Epithelial cell of esophagus (primary cell): Measurements from ENCODE around the gene KIF26B.

Experiments
- DNase-seq: peaks from one replicate; pipeline ENCODE4 v3.0.0; 2010; ENCODE audit warnings: low read depth
- H3K4me3 ChIP-seq: 2 replicates; pipeline ENCODE4 v1.5.1; 2011; ENCODE audit warnings: mild to moderate bottlenecking, low read length, control low read depth
- TF ChIP-seq, protein P1 (sequence below): IDR thresholded peaks from 2 replicates; pipeline ENCODE4 v1.5.1; 2011; ENCODE audit warnings: low read depth, mild to moderate bottlenecking, low read length, control low read depth, inconsistent platforms; ENCODE audit not compliant: insufficient read depth; ENCODE audit errors: missing control alignments

The KIF26B gene

DNA sequence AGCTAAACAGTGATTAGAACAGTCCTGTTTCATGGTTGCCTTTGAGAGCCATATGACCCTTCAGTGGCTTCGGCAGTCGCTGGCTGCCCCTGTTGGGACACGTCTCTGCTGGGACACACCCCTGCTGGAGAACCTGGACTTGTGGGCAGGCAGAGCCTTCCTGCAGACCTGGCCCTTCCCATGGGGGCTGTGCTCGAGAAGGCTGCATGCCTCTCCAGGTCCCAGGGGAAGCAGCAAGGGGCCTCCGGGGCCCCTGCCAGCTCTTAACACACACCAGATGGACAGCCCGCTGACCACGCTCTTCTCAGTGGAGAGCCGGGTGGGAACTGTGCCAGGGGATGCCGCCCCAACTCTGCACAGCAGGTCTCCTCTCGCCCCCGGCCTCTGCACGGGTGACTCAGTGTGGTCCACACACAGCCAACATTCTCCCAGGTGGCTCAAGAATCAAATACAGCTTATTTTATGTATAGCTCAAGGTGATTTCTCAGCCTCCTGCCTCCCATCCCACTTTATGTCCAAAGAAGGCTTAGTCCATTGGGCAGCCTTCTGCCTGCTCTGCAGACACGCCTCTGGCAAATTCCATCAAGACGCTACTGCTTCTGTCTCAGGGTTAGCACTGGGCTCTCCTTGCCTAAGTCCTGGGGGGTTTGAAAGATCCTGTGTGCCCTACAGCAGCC, 450.8 kb downstream of the KIF26B start:
- DNase-seq, result no peak
- TF ChIP-seq, protein P1, sequence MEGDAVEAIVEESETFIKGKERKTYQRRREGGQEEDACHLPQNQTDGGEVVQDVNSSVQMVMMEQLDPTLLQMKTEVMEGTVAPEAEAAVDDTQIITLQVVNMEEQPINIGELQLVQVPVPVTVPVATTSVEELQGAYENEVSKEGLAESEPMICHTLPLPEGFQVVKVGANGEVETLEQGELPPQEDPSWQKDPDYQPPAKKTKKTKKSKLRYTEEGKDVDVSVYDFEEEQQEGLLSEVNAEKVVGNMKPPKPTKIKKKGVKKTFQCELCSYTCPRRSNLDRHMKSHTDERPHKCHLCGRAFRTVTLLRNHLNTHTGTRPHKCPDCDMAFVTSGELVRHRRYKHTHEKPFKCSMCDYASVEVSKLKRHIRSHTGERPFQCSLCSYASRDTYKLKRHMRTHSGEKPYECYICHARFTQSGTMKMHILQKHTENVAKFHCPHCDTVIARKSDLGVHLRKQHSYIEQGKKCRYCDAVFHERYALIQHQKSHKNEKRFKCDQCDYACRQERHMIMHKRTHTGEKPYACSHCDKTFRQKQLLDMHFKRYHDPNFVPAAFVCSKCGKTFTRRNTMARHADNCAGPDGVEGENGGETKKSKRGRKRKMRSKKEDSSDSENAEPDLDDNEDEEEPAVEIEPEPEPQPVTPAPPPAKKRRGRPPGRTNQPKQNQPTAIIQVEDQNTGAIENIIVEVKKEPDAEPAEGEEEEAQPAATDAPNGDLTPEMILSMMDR, result no peak
- no peak overlapping the region for H3K4me3 ChIP-seq

DNA sequence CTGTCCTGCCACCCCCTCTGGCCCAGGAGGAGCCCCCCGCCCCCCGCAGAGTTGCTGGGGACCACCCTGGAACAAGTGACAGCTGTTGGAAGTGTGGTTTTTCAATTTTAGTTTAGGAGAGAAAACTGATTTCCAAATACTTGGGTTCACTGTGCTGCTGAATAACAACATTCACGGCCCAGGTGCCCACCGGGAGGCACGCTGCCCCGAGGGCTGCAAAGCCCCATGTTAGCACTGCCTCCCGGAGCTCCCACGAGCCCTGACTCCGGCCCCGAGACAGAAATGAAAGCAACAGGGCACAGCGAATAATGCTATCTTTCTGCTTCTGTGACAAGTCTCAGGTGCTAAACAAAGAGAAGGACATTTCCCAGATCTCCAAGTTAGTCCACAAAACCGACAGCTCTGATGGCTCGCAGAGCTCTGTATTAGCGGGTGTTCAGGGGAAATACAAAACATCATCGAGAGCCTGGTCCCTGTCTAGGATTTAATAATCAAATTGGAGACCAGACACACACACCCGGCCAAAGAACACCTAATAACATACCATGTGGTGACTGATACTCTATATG, 451.5 kb downstream of the KIF26B start:
- TF ChIP-seq, protein P1, result no peak
- no peak for DNase-seq
- no peak overlapping the region for H3K4me3 ChIP-seq

DNA sequence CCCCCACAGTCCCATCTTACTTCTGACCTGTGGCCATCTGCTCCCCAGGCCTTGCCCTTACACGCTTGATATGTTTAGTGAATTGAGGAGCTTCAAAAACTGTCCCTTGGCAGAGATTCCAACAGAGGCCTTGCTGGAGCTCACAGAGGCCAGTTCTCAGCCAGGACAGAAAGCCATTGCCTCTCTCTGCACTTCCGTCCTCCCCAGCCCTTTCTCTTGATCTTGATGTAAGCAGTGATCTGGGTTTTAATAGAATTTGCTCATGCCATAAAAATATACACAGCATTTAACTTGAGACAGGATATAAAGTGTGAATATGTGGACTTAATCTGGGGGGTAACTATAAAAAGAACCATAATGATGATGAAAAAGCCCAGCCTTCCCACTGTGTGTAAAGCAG, 453.5 kb downstream of the KIF26B start:
- H3K4me3 ChIP-seq, result no peak overlapping the region
- no peak for DNase-seq
- TF ChIP-seq, protein P1, result no peak

DNA sequence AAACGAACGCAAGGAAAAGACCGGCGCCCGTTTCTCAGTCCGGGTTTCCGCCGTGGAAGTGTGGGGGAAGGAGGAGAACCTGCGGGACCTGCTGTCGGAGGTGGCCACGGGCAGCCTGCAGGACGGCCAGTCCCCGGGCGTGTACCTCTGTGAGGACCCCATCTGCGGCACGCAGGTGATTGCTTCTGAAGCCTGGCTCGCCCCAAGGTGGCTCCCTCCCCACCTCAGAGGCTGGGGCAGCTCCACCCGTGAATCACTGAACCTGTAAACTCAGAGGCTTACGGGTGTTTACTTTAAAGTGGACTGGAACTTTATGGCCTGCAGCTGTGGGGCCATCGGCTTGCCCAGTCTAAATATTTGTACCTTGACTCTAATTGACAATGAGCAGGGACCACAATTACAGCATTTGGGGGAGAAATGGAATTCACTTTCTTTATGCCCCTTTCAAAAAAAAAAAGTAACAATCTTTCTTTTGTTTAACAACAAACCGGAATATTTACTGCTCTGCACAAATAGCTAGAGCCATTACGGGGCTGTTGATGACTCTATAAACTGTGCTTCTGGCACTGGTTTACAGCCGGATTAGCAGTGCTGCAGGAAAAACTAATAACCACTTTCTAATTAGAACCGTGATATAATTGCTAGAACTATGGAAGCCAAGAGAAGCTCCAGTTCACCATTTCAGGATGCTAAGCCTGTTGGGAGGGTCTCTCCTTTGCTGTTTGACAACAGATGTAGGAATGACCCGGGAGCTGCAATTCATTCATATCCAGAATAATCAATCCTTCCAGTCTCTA, 454.8 kb downstream of the KIF26B start:
- H3K4me3 ChIP-seq, result no peak overlapping the region
- no peak for DNase-seq
- TF ChIP-seq, protein P1, result no peak

DNA sequence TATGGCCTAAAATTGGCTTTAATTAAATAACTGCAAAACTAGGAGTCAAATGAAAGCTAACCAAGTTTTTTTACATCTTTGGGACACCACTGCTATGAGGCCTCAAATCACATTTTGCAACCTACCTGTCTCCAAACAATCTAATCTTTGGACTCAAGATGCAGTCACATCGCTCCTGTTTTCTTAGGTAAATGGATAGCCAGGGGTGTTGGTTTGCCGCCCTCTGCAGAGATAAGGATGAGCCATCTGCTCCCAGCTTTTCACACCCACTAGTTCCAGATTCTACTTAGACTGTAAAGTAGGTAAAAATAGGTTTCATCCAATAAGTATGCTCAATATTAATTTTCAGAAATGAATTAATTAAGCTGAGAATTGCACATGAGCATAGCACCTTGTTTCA, 456.5 kb downstream of the KIF26B start:
- DNase-seq, result no peak
- H3K4me3 ChIP-seq, result no peak overlapping the region
- TF ChIP-seq, protein P1, result no peak

DNA sequence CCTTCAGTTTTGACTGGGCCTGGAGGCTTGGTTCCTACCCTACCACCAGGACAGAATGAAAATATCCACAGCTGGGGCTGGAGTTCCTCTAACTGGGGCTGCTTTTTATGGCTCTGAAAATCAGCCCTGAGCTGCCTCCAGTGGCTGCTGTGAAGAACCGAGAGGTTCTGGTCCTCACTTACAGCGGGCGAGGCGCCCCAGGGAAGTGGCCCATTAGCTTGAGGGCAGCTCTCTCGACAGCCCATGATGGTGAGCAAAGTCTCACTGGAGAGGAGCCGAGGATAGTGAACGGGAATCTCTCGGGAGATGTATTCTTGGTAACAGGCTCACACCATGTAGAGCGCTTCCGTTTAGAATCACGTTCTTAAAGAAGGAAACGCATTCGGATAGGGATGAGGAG, 459.7 kb downstream of the KIF26B start:
- TF ChIP-seq, protein P1, result no peak
- DNase-seq, result no peak

More for the DNA sequence above, 459.7 kb downstream of the KIF26B start:
- H3K4me3 ChIP-seq, result no peak overlapping the region
